H9 (cell line): ENCODE data around the gene MAGOH. TPM values are rescaled to one million over a fixed set of nuclear protein-coding genes. Genes with fewer than 3 reads are reported as not detected.

Experiments used
- DNase-seq: peaks from one replicate; pipeline ENCODE4 v3.0.0-alpha.2; 2017
- H2AFZ ChIP-seq: one replicate; pipeline ENCODE4 v1.6.1; 2013; ENCODE audit warnings: mild to moderate bottlenecking, low read length, control low read depth, moderate library complexity
- H2AK5ac ChIP-seq: 2 replicates; pipeline ENCODE4 v1.6.1; 2013; ENCODE audit warnings: low read length, control low read depth, mixed read lengths; ENCODE audit not compliant: insufficient read length
- H2BK120ac ChIP-seq: one replicate; pipeline ENCODE4 v1.6.1; 2013; ENCODE audit warnings: low read depth, mild to moderate bottlenecking, low read length, control low read depth, inconsistent platforms; ENCODE audit not compliant: poor library complexity, severe bottlenecking
- H2BK12ac ChIP-seq: 2 replicates; pipeline ENCODE4 v1.6.1; 2013; ENCODE audit warnings: low read length, control low read depth, mixed read lengths, low read depth; ENCODE audit not compliant: insufficient read length
- H2BK15ac ChIP-seq: 2 replicates; pipeline ENCODE4 v1.6.1; 2013; ENCODE audit warnings: low read depth, low read length, control low read depth
- H2BK20ac ChIP-seq: one replicate; pipeline ENCODE4 v1.6.1; 2013; ENCODE audit warnings: low read depth, mild to moderate bottlenecking, low read length, control low read depth, inconsistent platforms; ENCODE audit not compliant: poor library complexity, severe bottlenecking
- H2BK5ac ChIP-seq: 2 replicates; pipeline ENCODE4 v1.6.1; 2013; ENCODE audit warnings: low read length, control low read depth, mixed read lengths; ENCODE audit not compliant: insufficient read length
- H3K14ac ChIP-seq: 2 replicates; pipeline ENCODE4 v1.6.1; 2013; ENCODE audit warnings: low read length, control low read depth; ENCODE audit not compliant: insufficient read depth
- H3K18ac ChIP-seq: 2 replicates; pipeline ENCODE4 v1.6.1; 2013; ENCODE audit warnings: low read depth, mild to moderate bottlenecking, mixed read lengths, low read length, control low read depth; ENCODE audit not compliant: insufficient read length
- H3K23ac ChIP-seq: 2 replicates; pipeline ENCODE4 v1.6.1; 2013; ENCODE audit warnings: low read length, control low read depth, mixed read lengths, low read depth; ENCODE audit not compliant: insufficient read length
- H3K23me2 ChIP-seq: 2 replicates; pipeline ENCODE4 v1.6.1; 2013; ENCODE audit warnings: low read depth, mild to moderate bottlenecking, mixed read lengths, low read length, control low read depth; ENCODE audit not compliant: insufficient read length, poor library complexity, severe bottlenecking
- H3K27ac ChIP-seq: 2 replicates; pipeline ENCODE4 v1.5.1; 2013; ENCODE audit warnings: low read length, control low read depth, mixed read lengths, low read depth; ENCODE audit not compliant: insufficient read length
- H3K27me3 ChIP-seq: 2 replicates; pipeline ENCODE4 v1.6.1; 2013; ENCODE audit warnings: low read length, control low read depth, inconsistent platforms; ENCODE audit not compliant: insufficient read depth
- H3K4ac ChIP-seq: 2 replicates; pipeline ENCODE4 v1.6.1; 2013; ENCODE audit warnings: low read depth, mild to moderate bottlenecking, control low read depth, inconsistent platforms, low read length, moderate library complexity
- H3K4me1 ChIP-seq: 2 replicates; pipeline ENCODE4 v1.6.1; 2013; ENCODE audit warnings: low read length, control low read depth, inconsistent platforms; ENCODE audit not compliant: insufficient read depth
- H3K4me2 ChIP-seq: 2 replicates; pipeline ENCODE4 v1.6.1; 2013; ENCODE audit warnings: low read length, control low read depth, mixed read lengths; ENCODE audit not compliant: insufficient read length, insufficient read depth
- H3K56ac ChIP-seq: 2 replicates; pipeline ENCODE4 v1.6.1; 2013; ENCODE audit warnings: low read depth, mild to moderate bottlenecking, mixed read lengths, low read length, control low read depth; ENCODE audit not compliant: insufficient read length
- H3K79me1 ChIP-seq: 2 replicates; pipeline ENCODE4 v1.6.1; 2013; ENCODE audit warnings: low read depth, mild to moderate bottlenecking, moderate library complexity, low read length, control low read depth, inconsistent platforms; ENCODE audit not compliant: insufficient read depth, poor library complexity, severe bottlenecking
- H3K79me2 ChIP-seq: 2 replicates; pipeline ENCODE4 v1.6.1; 2013; ENCODE audit warnings: low read length, control low read depth, inconsistent platforms; ENCODE audit not compliant: insufficient read depth
- H3K9ac ChIP-seq: 2 replicates; pipeline ENCODE4 v1.6.1; 2013; ENCODE audit warnings: low read length, control low read depth, mixed read lengths; ENCODE audit not compliant: insufficient read length; ENCODE audit errors: extremely low read depth
- H3K9me3 ChIP-seq: one replicate; pipeline ENCODE4 v1.6.1; 2013; ENCODE audit warnings: low read depth, low read length, inconsistent platforms; ENCODE audit not compliant: control insufficient read depth
- H3T11ph ChIP-seq: one replicate; pipeline ENCODE4 v1.6.1; 2013; ENCODE audit warnings: mild to moderate bottlenecking, low read length, control low read depth, inconsistent platforms
- H4K20me1 ChIP-seq: one replicate; pipeline ENCODE4 v1.6.1; 2013; ENCODE audit not compliant: control insufficient read depth, insufficient read length, insufficient read depth
- H4K5ac ChIP-seq: 2 replicates; pipeline ENCODE4 v1.6.1; 2013; ENCODE audit warnings: low read depth, mild to moderate bottlenecking, mixed read lengths, low read length, control low read depth; ENCODE audit not compliant: insufficient read length
- H4K8ac ChIP-seq: replicated peaks from 2 replicates; pipeline ENCODE4 v1.6.1; 2013; ENCODE audit warnings: low read length, control low read depth, mixed read lengths, low read depth; ENCODE audit not compliant: insufficient read length
- H4K91ac ChIP-seq: 2 replicates; pipeline ENCODE4 v1.6.1; 2013; ENCODE audit warnings: low read depth, mild to moderate bottlenecking, moderate library complexity, mixed read lengths, low read length, control low read depth; ENCODE audit not compliant: insufficient read length
- H3K27ac Mint-ChIP-seq, 3 experiments: 2 replicates in 2 of 3; 3 replicates in 1 of 3; pipeline ENCODE4 v1.8.0; 2020 to 2021; ENCODE audit warnings: mixed read lengths in 3 of 3, mild to moderate bottlenecking in 1 of 3, moderate library complexity in 1 of 3
- H3K27me3 Mint-ChIP-seq: 2 replicates; pipeline ENCODE4 v1.8.0; 2021; ENCODE audit warnings: low read depth, mild to moderate bottlenecking, moderate library complexity, mixed read lengths
- H3K36me3 Mint-ChIP-seq, 3 experiments: 2 replicates in 2 of 3; 3 replicates in 1 of 3; pipeline ENCODE4 v1.8.0; 2020 to 2021; ENCODE audit warnings: low read depth in 3 of 3, mixed read lengths in 3 of 3; ENCODE audit not compliant: insufficient read depth in 1 of 3
- H3K4me1 Mint-ChIP-seq, 2 experiments: 2 replicates each; pipeline ENCODE4 v1.8.0; 2020; ENCODE audit warnings: mixed read lengths in 2 of 2
- H3K4me3 Mint-ChIP-seq, 2 experiments: 2 replicates in 1 of 2; 3 replicates in 1 of 2; pipeline ENCODE4 v1.8.0; 2020 to 2021; ENCODE audit warnings: mild to moderate bottlenecking in 2 of 2, mixed read lengths in 2 of 2, moderate library complexity in 1 of 2
- H3K9me3 Mint-ChIP-seq, 2 experiments: 2 replicates in 1 of 2; 3 replicates in 1 of 2; pipeline ENCODE4 v1.8.0; 2020; ENCODE audit warnings: mild to moderate bottlenecking in 2 of 2, mixed read lengths in 2 of 2, moderate library complexity in 1 of 2
- CTCF ChIP-seq: fragments of 200-600 bp; sonication (generic); conservative IDR thresholded peaks from 3 replicates; pipeline ENCODE4 v1.8.0; 2021; ENCODE audit warnings: antibody characterized with exemption, mild to moderate bottlenecking
- WGBS: extraction: QIAGEN DNeasy Blood & Tissue Kit; methylation state at CpG from one replicate; pipeline ENCODE4 v1.1.7; 2013; ENCODE audit warnings: missing lambda C conversion rate, low lambda C conversion rate, mixed read lengths; ENCODE audit not compliant: insufficient read length; ENCODE audit errors: extremely low coverage; 5-methylcytosine and 5-hydroxymethylcytosine counted together
- total RNA-seq: library from RNA; stranded (reverse); gene quantifications from 2 replicates; pipeline ENCODE4 v1.2.1, GENCODE V29; 2021

The MAGOH gene
- total RNA-seq, 1 experiment from 2014 or later: 81.2 TPM

GRCh38 chr1:53281133-53281532 lies 42.8 kb upstream of the MAGOH start:
- no peaks in the 10 kb centered on the region for H3K4me1 Mint-ChIP-seq
- Histone ChIP-seq H3K27ac (no peak overlapping the region), H4K91ac (no peak overlapping the region), H3K4me2 (no peak overlapping the region), H3K4me1 (no peaks in the 10 kb centered on the region), H3K27me3 (no peaks in the 10 kb centered on the region), H3K23ac (no peak overlapping the region), H4K5ac (no peak overlapping the region), H3K4ac (no peak overlapping the region), H3K9ac (no peak overlapping the region), H3T11ph (no peak overlapping the region), H4K20me1 (no peaks in the 10 kb centered on the region), H3K9me3 (no peaks in the 10 kb centered on the region), H2BK5ac (no peak overlapping the region), H3K23me2 (no peaks in the 10 kb centered on the region), H2AFZ (no peak overlapping the region), H3K56ac (no peak overlapping the region), H2BK15ac (no peak overlapping the region), H3K79me2 (no peaks in the 10 kb centered on the region), H2AK5ac (no peak overlapping the region), H2BK20ac (no peak overlapping the region), H3K18ac (no peak overlapping the region), H2BK12ac (no peak overlapping the region), H2BK120ac (no peak overlapping the region), H3K14ac (no peak overlapping the region), H3K79me1 (no peaks in the 10 kb centered on the region), H4K8ac (no peak overlapping the region)
- DNase-seq: no peak
- peak overlapping the region; percentile 9 to 53 (median 47); a peak in 3 of 7 replicates for H3K27ac Mint-ChIP-seq
- H3K27me3 Mint-ChIP-seq: no peaks in the 10 kb centered on the region; the same call in 1 of the 2 replicates
- no peaks in the 10 kb centered on the region for H3K9me3 Mint-ChIP-seq
- no peak overlapping the region for H3K4me3 Mint-ChIP-seq
- no CpG with 5 or more reads among the region's 9 CpGs for WGBS
- H3K36me3 Mint-ChIP-seq: peaks cover 36 to 73% (median 54%) of the 10 kb centered on the region in 3 experiments; a peak in 6 of 7 replicates
- no peak for TF ChIP-seq CTCF
